HG02571 (cell line): ENCODE results near the gene PRKCA.

Experiments
- ATAC-seq: cut with Tn5 transposase; IDR thresholded peaks from one replicate; pipeline ENCODE4 v1.9.1; 2021; ENCODE audit warnings: mild to moderate bottlenecking, moderate library complexity; ENCODE audit not compliant: unreplicated experiment

Gene PRKCA

DNA sequence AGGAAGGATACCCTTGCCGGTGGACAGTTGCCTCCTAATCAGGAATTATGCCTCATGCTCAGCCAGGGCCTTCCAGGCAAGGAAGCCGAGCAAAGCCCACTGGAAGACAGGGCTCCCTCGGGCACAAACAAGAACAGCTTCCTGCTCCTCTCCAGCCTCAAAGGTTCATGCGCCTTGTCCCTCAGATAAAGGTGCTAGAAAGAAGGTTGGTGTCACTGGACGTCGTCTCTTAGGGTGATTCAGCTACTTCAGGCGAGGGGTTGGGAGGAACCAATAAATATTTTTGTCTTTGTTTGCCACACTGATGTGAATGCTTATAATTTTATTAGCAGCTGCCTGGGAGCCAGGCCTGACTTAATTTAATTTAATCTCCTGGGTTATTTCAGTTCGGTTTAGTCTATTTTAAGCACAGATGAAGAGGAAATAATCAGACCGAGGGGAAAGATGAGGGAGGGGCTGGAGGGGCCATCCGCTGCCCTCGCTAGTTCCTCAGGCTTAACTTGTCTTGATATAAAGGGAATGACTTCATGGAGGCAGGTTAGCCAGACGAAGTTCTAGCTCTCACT is 360.7 kb downstream of the PRKCA start:
- ATAC-seq = no peak

DNA sequence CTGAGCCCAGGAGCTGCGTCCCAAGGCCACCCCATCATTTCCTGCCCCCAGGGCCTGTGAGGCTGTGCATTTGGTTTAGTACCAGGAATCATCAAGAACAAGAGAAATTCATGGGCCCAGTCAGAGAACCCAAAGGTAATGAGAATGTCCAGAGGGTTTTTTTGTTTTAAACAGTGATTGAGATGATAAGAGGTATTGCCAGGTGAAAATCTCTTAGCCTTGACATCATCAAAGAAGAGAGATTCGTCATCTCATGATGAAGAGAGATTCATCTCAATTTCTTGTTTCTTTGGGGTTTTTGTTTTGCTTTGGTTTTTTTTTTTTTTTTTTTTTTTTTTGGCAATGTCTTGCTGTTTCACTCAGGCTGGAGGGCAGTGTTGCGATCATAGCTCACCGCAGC is 361.9 kb downstream of the PRKCA start:
- no peak for ATAC-seq

DNA sequence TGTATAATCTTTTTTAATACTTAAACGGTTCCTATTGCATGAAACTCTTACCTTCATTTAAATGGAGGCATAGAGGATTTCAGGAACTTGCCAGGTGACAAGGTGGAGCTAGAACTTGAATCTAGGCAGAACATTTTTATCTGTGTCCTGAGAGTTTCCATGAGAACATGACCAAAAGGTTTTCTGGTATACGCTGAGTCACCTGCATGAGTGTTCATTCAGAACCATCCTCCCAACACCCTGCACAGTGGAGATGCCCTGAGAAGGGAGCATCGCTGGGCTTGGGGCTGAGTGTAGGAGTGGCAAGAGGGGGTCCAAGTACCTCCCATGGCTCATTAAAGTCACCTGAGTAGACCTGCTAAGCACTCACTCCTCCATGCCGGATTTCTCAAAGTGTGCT is 362.8 kb downstream of the PRKCA start:
- no peak for ATAC-seq

DNA sequence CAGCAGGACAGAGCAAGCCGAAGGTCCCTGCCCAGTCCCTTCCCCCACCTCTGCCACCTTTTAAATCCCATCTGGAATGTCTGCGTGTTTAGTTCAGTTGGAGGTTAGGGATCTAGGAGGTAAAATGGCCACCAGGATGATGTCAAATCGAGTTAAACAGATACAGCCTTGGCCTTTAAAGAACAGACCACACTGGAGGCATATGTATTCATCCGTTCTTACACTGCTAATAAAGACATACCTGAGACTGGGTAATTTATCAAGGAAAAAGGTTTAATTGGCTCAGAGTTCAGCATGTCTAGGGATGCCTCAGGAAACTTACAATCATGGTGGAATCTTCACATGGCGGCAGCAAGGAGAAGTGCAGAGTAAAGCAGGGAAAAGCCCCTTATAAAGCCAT is 364.7 kb downstream of the PRKCA start:
- no peak for ATAC-seq

DNA sequence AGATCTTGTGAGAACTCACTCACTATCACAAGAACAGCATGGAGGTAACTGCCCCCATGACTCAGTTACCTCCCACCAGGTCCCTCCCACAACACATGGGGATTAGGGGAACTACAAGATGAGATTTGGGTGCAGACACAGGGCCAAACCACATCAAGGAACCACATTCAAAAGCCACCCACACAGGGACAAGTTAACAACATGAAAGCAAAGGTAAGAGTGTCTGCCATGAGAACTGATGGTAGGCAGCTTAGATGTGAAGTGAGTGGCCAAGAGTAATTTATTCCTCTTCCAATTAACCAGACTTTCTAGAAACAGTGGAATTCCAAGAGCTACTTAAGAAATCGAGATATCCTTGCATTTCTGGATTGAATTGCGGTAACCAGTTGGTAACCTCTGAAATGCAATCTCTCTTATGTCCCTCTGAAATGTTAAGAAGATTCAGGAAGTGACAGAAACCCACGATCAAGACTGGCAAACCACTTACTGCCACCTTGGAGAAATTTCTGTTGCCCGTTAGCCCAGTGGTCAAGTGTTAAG is 365.1 kb downstream of the PRKCA start:
- ATAC-seq = no peak

DNA sequence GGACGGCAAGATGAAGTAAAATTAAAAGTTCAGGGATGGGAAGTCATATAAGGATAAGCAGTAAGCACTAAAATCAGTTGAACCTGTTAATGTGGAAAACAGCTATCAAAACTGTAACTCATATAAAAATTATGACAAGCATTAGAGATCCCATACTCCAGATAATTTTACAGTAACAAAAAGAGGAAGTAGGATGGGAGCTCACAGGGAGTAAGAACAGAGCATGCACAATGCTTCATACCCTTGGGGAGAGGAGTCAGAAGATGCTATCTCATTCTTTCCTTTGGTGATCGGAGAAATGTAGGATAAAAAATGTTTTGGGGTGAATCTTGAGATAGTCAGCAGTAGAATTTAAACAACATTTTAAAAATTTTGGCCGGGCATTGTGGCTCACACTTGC is 367.8 kb downstream of the PRKCA start:
- ATAC-seq = no peak

DNA sequence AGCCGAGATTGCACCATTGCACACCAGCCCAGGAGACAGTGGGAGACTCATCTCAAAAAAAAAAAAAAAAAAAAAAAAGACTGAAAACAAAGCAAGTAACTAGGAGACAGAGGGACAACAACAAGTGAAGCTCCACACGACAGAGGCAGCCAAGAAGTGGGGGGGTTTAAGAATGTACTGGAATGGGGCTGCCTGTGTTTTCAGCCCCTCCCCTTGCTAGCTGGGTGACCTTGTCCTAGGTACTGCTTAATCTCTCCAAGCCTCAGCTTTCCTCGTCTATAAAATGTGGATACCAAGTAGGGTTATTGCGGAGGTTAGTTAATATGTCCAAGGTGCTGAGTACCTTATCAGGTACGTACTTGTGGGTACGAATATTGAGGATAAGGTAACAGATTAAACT is 368.7 kb downstream of the PRKCA start:
- ATAC-seq = no peak

DNA sequence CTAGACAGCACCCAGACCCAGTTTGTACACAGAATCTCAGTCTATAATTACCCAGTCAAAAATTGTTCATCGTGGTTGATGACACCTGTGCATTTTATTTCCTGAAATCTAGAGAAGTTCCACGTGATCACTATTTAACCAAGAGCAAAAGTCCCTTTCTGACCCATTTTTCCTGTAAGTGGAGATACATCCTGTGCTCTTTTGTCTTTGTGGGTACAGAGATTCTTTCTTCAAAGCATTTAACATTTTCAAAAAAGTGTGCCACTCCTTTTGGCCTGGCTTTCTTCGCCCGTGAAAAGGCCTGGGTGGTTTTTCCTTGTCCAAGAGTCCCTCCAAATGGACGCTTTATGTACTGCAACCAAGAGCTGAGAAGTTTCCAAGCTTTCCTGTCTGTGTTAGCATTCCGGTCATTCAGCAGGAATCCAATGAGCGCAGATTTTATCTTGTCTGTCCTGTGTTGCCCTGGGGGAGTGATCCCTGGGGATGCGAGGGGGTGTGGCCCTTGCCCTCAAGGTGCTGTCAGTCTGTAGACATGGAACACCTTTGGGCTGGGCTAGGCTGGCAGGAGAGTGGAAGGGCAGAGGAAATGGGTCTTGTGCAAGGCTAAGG is 371.4 kb downstream of the PRKCA start:
- no peak for ATAC-seq

DNA sequence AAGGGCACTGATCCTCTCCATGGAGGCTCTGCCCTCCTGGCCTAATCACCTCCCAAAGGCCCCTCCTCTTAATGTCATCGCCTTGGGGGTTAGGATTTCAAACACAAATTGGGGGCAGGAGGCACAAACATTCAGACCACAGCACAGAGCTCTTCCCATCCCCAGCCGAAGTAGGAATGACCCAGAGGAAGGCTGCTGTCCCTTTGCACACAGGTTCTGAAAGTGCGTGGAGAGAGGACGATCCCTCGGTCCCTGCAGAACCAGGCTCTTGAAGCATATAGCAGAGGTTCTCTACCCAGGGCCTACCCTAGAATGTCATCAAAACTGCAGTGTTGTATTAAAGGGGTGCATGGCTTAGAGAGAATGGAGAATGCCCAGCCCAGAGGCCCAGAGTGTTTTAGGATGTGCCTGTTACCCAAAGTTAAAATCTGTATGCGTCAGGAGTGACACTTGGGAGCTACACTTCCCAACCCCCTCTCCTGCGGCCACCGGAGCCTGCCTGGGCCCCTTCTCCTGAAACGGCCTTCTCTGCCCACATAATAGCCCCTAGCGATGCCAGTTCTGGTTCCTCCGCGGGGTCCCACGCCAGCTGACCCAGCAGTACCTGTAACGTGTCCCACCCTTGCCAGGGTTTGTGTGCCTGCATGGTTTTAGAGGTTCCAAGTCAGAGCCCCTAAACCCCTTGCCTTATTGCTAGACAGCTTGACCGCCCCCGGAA is 373.0 kb downstream of the PRKCA start:
- no peak for ATAC-seq

DNA sequence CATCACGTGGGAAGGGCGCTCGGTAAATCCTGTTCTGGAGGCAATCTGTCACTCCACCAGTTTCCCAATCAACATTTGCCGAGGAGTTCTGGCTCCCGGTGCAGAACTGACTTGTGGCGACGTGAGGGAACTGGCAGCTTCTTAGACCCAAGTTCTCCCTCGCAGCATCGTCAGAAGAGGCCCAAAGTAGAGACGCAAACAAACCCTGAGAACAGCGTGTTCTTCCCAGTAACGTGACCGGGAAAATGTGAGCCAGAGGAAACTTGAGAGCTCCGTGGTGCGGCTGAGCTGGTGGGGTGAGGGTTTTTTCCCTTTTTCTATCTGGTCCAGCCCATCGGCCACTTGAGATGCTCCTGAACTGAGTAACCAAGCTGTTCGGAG is 373.6 kb downstream of the PRKCA start:
- ATAC-seq = no peak

DNA sequence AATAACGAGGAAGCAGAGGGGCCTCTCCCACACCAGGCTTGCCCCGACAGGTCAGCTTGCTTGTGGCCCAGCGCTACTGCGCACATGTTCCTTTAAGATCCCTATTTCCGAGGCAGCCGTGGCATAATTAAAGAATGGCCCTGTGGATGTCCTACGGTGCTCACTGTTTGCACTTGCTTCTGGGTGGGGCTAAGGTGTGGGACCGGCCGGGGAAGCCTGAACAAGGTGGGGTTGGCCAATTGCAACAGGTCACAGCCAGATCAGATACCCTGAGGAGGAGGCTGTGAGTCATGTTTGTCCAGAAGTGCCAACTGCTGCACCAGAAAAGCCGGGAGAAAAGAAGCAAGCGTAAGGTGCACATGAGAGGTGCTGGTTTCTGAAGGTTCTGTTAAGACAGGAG is 374.0 kb downstream of the PRKCA start:
- ATAC-seq = no peak

DNA sequence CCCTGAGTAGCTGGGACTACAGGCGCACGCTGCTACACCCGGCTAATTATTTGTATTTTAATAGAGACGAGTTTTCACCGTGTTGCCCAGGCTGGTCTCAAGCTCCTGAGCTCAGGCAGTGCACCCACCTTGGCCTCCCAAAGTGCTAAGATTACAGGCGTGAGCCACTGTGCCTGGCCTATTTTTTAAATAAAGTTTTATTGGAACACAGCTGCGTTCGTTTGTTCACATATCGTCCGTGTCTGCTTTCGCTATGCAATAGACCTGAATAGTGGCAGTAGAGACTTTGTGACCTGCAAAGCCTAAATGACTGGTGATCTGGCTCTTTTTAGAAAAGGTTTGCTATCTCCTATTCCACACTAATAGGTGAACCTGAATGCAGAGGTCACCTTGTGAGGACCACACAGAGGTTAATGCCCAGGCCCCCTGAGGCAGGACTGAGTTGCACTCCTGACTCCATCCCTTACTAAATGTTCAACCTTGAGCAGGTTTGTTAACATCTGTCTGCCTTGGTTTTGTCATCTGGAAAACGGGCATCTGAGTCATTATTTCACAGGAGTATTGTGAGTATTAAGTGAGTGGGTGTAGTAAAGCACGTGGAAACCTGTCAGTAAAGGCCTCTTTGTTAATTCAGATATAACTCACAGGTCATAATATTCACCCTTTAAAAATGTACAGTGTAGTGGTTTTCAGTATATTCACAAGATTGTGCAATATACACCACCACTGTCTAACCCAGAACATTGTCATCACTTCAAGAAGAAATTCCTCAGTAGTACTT is 375.0 kb downstream of the PRKCA start:
- ATAC-seq = no peak

DNA sequence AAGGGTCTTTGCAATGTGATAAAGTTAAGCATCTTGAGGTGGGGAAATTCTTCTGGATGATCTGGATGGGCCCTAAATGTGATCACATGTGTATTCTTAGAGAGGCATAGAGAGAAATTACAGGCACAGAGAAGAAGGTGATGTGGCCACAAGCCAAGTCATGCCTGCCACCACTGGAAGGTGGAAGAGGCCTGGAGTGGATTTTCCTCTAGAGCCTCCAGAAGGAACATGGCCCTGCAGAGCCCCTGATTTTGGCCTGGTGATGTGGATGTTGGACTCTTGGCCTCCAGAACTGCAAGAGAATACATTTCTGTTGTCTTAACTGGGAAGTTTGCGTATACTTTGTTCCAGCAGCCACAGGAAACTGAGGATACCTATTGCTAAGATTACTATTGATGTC is 375.6 kb downstream of the PRKCA start:
- ATAC-seq = no peak

DNA sequence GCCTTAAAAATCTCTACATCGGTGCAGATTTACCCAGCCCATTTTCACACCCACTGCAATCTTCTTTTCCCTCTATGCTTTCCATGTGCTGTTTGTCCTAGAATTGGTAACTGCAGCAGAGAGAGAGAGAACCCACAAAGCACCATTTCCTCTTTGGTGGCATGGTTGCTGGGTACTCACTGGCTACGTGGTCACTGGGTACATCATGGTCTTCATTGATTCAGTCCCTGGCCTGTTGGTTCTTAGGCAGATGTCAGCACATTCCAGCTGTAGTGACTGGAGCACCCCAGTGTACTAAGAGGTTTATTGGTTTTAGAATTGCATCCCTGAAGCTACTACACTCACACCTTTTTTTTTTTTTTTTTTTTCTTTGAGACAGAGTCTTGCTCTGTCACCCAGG is 376.4 kb downstream of the PRKCA start:
- no peak for ATAC-seq

DNA sequence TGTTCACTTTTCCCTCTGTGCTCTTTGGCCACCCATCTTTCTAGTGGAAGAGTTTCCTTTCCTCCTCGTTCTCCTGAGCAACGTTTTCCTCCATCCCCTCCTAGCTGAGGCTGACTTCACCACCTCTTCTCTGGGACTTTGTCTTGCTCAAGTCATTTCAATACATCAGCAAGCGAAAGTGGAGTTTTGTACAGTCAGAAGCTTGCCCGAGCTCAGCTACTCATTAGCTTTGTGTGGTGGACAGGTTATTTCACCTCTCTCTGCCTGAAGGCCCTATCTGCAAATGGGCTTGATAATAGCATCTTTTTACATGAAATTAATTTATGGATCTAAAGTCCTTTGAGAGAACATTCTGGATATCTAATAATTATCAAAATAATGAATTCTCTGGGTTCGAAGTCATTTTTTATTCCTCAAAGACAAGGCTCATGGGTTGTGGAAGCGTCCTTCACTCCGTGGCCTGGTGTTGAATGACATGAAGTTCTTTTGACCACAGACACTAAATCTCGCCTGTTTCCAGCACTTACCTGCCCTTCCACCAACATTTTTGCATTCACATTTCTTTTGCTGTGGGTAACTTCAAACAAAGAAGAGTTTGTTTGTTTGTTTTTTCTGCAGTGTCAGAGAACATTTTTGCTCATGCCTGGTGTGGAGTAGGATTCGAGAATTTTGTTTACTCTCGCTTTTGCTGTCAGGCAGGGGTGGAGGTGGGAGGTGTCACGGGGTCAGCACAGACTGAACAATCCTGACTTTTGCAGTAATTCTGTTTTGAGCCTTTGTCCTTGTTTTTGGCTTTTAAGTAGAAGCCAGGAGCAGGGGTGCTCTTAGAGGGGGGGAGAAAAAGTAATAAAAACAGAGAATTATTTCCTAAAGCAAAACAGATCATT is 377.5 kb downstream of the PRKCA start:
- ATAC-seq = no peak

DNA sequence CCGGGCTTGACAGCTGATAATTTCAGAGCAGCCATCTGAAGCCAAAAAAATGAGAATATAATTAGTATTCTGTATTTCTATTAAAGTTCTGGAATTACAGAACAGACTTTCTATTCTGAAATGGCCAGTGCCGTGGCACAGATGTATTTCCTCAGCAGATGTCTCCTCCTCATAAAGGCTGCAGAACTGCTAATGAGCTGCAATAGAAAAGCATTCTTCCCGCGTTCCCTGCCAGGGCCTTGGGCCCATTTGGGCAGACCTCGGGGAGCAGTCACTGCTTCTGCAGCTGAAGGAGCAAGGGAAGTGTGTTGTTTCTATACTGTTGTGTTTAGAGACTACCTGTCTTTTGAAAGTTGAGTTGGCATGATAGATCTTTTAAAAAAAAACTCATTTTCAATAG is 379.9 kb downstream of the PRKCA start:
- ATAC-seq = no peak

DNA sequence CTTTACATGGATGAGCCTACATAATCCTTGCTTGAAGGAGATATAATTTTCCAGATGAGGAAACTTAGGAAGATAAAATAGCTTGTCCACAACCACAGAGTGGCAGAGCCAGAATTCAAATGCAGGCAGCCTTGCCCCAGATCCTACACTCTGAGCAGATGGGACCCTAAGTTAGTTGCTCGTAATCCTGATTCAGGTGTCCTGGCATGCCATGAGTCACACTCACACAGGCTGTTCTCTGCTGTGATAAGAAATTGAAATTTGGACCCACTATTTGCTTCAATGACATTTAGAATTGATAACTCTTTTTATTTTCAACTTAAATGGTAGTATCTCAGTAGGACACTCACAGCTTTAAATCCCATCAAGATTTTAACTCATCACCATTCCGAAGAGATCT is 381.8 kb downstream of the PRKCA start:
- ATAC-seq = no peak

DNA sequence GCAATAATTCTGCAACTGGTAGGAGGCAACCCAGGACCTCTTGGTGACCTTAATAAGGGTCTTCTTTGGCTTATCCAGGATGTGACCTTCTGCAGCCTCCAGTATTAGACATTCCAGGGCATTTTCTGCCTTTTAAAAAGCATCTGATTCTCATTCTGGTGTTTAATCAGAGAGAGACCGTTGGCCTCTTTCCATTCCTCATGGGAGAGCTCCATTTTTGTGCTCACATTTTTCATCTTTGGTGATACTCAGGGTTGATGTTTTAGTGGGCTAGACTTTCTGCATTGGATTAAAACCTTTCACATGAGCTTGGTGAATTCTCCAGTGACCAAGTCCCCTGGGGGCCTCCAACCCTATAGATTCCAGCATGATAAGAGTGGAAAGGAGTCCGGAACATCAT is 382.3 kb downstream of the PRKCA start:
- no peak for ATAC-seq

DNA sequence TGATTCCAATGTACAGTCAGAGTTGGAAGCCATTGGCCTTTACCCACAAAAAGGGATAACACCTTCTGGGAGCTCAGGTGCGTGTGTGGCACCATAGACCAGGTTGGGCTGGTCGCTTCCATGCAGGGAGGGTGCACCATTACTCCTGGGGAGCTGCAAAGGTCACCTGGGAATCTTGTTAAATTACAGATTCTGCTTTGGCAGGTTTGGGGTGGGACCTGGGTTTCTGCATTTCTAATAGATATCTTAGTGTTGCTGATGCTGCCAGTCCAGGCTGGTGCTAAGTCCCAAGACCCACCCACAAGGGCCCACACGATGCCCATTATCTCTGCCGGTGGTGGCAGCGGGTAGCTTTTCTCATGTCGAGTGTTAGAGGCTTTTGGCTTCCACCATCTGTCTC is 384.2 kb downstream of the PRKCA start:
- ATAC-seq = no peak

DNA sequence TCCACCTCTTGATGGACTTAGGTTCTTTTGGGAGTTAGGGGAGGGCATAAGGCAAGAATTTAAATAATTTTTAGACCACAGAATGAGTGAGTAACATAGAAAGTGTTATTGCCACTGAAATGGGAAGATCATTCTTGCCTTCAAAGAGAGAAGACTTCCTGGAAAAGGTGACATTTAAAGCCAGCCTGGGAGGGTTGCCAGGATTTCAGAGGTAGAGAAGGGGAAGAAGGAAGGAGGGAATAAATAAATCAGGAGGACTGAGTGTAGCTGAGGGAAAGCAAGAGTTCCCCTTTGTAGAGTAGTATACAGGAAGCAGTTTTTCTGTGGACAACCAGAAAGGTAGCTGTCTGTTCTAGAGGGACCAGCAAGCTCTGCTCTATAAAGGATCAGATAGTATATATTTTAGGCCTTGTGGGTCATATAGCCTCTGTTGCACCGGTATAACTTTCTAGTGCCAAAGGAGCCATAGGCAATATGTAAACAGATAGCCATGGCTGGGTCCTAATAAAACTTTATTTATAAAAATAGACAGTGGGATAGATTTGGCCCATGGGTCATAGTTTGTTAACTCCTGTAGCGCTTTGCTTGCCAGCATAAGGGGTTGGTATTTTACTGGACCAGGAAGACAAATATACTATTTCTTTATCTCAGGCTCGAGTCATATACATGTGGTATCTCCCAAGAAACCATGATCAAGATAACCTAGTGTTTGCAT is 385.3 kb downstream of the PRKCA start:
- no peak for ATAC-seq
